Measurements from ENCODE around the gene SSR3.

SSR3 gene

GRCh38 chr3:156552973-156553372 lies 1.9 kb downstream of the SSR3 start:
- Histone ChIP-seq H3K4me3 (ENCODE audit: low read depth, low read length, poor library complexity, severe bottlenecking) (peak overlapping the region; percentile 74), H3K36me3 (ENCODE audit: insufficient read depth, low read length) (peaks cover 52% of the 10 kb centered on the region), H3K27ac (ENCODE audit: low read depth, low read length, poor library complexity, severe bottlenecking) (no peak overlapping the region), H3K4me1 (ENCODE audit: insufficient read depth, low read length, severe bottlenecking) (peaks cover 21% of the 10 kb centered on the region), H2AFZ (ENCODE audit: low read length) (no peak overlapping the region), H3K4me2 (ENCODE audit: low read length) (peak overlapping the region; percentile 87; the same call in 1 of the 2 replicates), H3K9ac (ENCODE audit: low read length) (no peak overlapping the region; the same call in 1 of the 2 replicates), H3K79me2 (ENCODE audit: insufficient read depth, low read length) (peaks cover 32% of the 10 kb centered on the region), H3F3A (ENCODE audit: insufficient read depth, low read length) (no peaks in the 10 kb centered on the region), H3K9me3 (ENCODE audit: low read length) (no peaks in the 10 kb centered on the region), H4K20me1 (ENCODE audit: insufficient read depth, low read length) (no peaks in the 10 kb centered on the region), H3K9me2 (ENCODE audit: low read depth, low read length) (no peaks in the 10 kb centered on the region), H3K27me3 (ENCODE audit: insufficient read depth, low read length) (no peaks in the 10 kb centered on the region)
- TF ChIP-seq EZH2 (IDR thresholded peaks at IDR 0.05; ENCODE audit: borderline replicate concordance, low read length) = no peak
- TF ChIP-seq, protein P1, sequence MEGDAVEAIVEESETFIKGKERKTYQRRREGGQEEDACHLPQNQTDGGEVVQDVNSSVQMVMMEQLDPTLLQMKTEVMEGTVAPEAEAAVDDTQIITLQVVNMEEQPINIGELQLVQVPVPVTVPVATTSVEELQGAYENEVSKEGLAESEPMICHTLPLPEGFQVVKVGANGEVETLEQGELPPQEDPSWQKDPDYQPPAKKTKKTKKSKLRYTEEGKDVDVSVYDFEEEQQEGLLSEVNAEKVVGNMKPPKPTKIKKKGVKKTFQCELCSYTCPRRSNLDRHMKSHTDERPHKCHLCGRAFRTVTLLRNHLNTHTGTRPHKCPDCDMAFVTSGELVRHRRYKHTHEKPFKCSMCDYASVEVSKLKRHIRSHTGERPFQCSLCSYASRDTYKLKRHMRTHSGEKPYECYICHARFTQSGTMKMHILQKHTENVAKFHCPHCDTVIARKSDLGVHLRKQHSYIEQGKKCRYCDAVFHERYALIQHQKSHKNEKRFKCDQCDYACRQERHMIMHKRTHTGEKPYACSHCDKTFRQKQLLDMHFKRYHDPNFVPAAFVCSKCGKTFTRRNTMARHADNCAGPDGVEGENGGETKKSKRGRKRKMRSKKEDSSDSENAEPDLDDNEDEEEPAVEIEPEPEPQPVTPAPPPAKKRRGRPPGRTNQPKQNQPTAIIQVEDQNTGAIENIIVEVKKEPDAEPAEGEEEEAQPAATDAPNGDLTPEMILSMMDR (IDR thresholded peaks at IDR 0.05; ENCODE audit: low read length) = no peak

DNA sequence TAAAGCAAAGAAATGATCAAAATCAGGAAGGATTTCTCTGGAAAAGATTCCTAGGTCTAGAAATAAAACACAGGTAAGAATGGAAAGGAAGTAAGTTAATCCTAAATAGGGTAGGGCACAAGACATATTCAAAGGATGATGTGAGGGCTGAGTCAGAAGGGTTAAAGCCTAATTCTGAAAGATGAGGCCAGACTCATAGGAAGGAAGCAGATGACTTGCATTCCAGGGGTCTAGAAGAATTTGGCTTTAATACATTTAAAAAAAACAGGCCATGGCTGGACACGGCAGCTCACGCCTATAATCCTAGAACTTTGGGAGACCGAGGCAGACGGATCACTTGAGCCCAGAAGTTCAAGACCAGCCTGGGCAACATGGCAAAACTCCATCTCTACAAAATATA lies 3.2 kb downstream of the SSR3 start:
- no peak overlapping the region for H3K4me2 ChIP-seq (ENCODE audit: low read length)
- H3K9me2 ChIP-seq (ENCODE audit: low read depth, low read length) = no peaks in the 10 kb centered on the region
- no peaks in the 10 kb centered on the region for H3F3A ChIP-seq (ENCODE audit: insufficient read depth, low read length)
- H3K4me1 ChIP-seq (ENCODE audit: insufficient read depth, low read length, severe bottlenecking) = peaks cover 21% of the 10 kb centered on the region
- H3K79me2 ChIP-seq (ENCODE audit: insufficient read depth, low read length) = peaks cover 32% of the 10 kb centered on the region
- no peak overlapping the region for H3K9ac ChIP-seq (ENCODE audit: low read length)
- H3K36me3 ChIP-seq (ENCODE audit: insufficient read depth, low read length) = peaks cover 64% of the 10 kb centered on the region
- no peaks in the 10 kb centered on the region for H3K9me3 ChIP-seq (ENCODE audit: low read length)
- H3K27me3 ChIP-seq (ENCODE audit: insufficient read depth, low read length) = no peaks in the 10 kb centered on the region
- H3K27ac ChIP-seq (ENCODE audit: low read depth, low read length, poor library complexity, severe bottlenecking) = no peak overlapping the region
- no peak overlapping the region for H2AFZ ChIP-seq (ENCODE audit: low read length)
- H3K4me3 ChIP-seq (ENCODE audit: low read depth, low read length, poor library complexity, severe bottlenecking) = no peak overlapping the region
- no peak for TF ChIP-seq EZH2 (IDR thresholded peaks at IDR 0.05; ENCODE audit: borderline replicate concordance, low read length)
- TF ChIP-seq, protein P1 (IDR thresholded peaks at IDR 0.05; ENCODE audit: low read length) = no peak
- H4K20me1 ChIP-seq (ENCODE audit: insufficient read depth, low read length) = no peaks in the 10 kb centered on the region

DNA sequence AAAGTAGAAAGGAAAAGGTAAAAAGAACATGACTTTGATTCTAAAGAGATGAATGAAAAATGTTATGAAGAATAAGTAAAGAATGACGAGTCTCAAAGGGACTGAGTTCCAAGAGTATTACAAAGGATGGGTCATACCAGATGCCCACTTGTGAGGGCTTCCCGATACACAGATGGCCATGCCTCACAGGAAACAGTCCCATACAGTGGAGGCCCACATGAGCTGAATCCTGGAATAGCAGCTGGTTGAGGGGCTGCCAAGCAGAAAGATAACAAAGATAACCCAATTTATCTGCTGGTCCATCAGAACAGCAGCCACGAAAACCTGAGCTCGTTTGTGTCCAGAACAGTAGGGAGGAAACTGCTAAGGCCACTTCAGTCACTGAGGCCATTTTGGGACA lies 3.7 kb downstream of the SSR3 start:
- H3K79me2 ChIP-seq (ENCODE audit: insufficient read depth, low read length) = peaks cover 32% of the 10 kb centered on the region
- no peaks in the 10 kb centered on the region for H4K20me1 ChIP-seq (ENCODE audit: insufficient read depth, low read length)
- H2AFZ ChIP-seq (ENCODE audit: low read length) = no peak overlapping the region
- H3K36me3 ChIP-seq (ENCODE audit: insufficient read depth, low read length) = peaks cover 69% of the 10 kb centered on the region
- no peaks in the 10 kb centered on the region for H3K27me3 ChIP-seq (ENCODE audit: insufficient read depth, low read length)
- peaks cover 21% of the 10 kb centered on the region for H3K4me1 ChIP-seq (ENCODE audit: insufficient read depth, low read length, severe bottlenecking)
- H3K27ac ChIP-seq (ENCODE audit: low read depth, low read length, poor library complexity, severe bottlenecking) = no peak overlapping the region
- H3K9me2 ChIP-seq (ENCODE audit: low read depth, low read length) = no peaks in the 10 kb centered on the region
- H3K4me2 ChIP-seq (ENCODE audit: low read length) = no peak overlapping the region
- no peak for TF ChIP-seq EZH2 (IDR thresholded peaks at IDR 0.05; ENCODE audit: borderline replicate concordance, low read length)
- TF ChIP-seq, protein P1 (IDR thresholded peaks at IDR 0.05; ENCODE audit: low read length) = no peak
- H3K9me3 ChIP-seq (ENCODE audit: low read length) = no peaks in the 10 kb centered on the region
- no peak overlapping the region for H3K9ac ChIP-seq (ENCODE audit: low read length)
- H3F3A ChIP-seq (ENCODE audit: insufficient read depth, low read length) = no peaks in the 10 kb centered on the region
- H3K4me3 ChIP-seq (ENCODE audit: low read depth, low read length, poor library complexity, severe bottlenecking) = no peak overlapping the region
